SKM-1 (cell line): ENCODE results near the gene CCDC178.
"Not testable (repeated sequence)": the region's sequence is repeated elsewhere in the genome, so short reads cannot be mapped to it uniquely, and the experiment has no call there.

Experiments used
- DNase-seq: peaks from one replicate; lab custom pipeline; 2025; ENCODE audit not compliant: unreplicated experiment; lab: John Stamatoyannopoulos, UW

The CCDC178 gene

GRCh38 chr18:33369711-33370449 lies 70.6 kb downstream of the CCDC178 start:
- no peak for DNase-seq

- no peak for DNase-seq
These were observed 83.8 kb downstream of the CCDC178 start for GRCh38 chr18:33356735-33357134.

GRCh38 chr18:33355756-33356155 lies 84.8 kb downstream of the CCDC178 start:
- no peak for DNase-seq

- DNase-seq: no peak
These were observed 85.3 kb downstream of the CCDC178 start for GRCh38 chr18:33355263-33355662.

GRCh38 chr18:33350256-33350655 lies 90.3 kb downstream of the CCDC178 start:
- no peak for DNase-seq

GRCh38 chr18:33339733-33340132 lies 100.8 kb downstream of the CCDC178 start:
- DNase-seq: not testable (repeated sequence)

- no peak for DNase-seq
These were observed 105.7 kb downstream of the CCDC178 start for GRCh38 chr18:33334781-33335180.

- DNase-seq: no peak
These were observed 109.8 kb downstream of the CCDC178 start for GRCh38 chr18:33330711-33331110.

GRCh38 chr18:33326975-33327374 lies 113.5 kb downstream of the CCDC178 start:
- no peak for DNase-seq

- no peak for DNase-seq
These were observed 122.9 kb downstream of the CCDC178 start for GRCh38 chr18:33317640-33318039.

- DNase-seq: no peak
These were observed 124.4 kb downstream of the CCDC178 start for GRCh38 chr18:33316146-33316587.

GRCh38 chr18:33307520-33307919 lies 133.0 kb downstream of the CCDC178 start:
- no peak for DNase-seq

GRCh38 chr18:33304277-33304676 lies 136.2 kb downstream of the CCDC178 start:
- DNase-seq: no peak

GRCh38 chr18:33291539-33291938 lies 149.0 kb downstream of the CCDC178 start:
- no peak for DNase-seq

- DNase-seq: no peak
These were observed 152.3 kb downstream of the CCDC178 start for GRCh38 chr18:33288082-33288716.

GRCh38 chr18:33282709-33283333 lies 157.7 kb downstream of the CCDC178 start:
- no peak for DNase-seq

- no peak for DNase-seq
These were observed 158.4 kb downstream of the CCDC178 start for GRCh38 chr18:33282142-33282541.

- DNase-seq: no peak
These were observed 163.1 kb downstream of the CCDC178 start for GRCh38 chr18:33277431-33277830.

GRCh38 chr18:33275843-33276242 lies 164.7 kb downstream of the CCDC178 start:
- DNase-seq: no peak

- DNase-seq: no peak
These were observed 170.2 kb downstream of the CCDC178 start for GRCh38 chr18:33270297-33270696.

- DNase-seq: no peak
These were observed 171.3 kb downstream of the CCDC178 start for GRCh38 chr18:33269223-33269622.

- DNase-seq: no peak
These were observed 176.0 kb downstream of the CCDC178 start for GRCh38 chr18:33264566-33264965.
